HT1080 (cell line): ENCODE data around the gene FOXJ3. TPM values are rescaled to one million over a fixed set of nuclear protein-coding genes. Genes with fewer than 3 reads are reported as not detected.

ENCODE experiments used
- DNase-seq: peaks from one replicate; pipeline ENCODE4 v3.0.0-alpha.2; 2015; ENCODE audit warnings: low read depth
- total RNA-seq: library from RNA; depleted of rRNA; stranded (reverse); fragments of >200 nt; shearing (Covaris generic); gene quantifications from 2 replicates; pipeline ENCODE4 v1.2.3, GENCODE V29; 2014

The FOXJ3 gene
- total RNA-seq, 1 experiment from 2014 or later, result 30.6 TPM

- DNase-seq, result peak; percentile 74
These were observed 590 bp downstream of the FOXJ3 start for GRCh38 chr1:42334240-42335049.

GRCh38 chr1:42333662-42334239, 1.3 kb downstream of the FOXJ3 start:
- no peak for DNase-seq

GRCh38 chr1:42332877-42333276, 2.2 kb downstream of the FOXJ3 start:
- no peak for DNase-seq

- DNase-seq, result no peak
These were observed 4.8 kb downstream of the FOXJ3 start for GRCh38 chr1:42330215-42330614.

- DNase-seq, result no peak
These were observed 6.0 kb downstream of the FOXJ3 start for GRCh38 chr1:42328916-42329496.

- no peak for DNase-seq
These were observed 6.9 kb downstream of the FOXJ3 start for GRCh38 chr1:42328047-42328625.

- no peak for DNase-seq
These were observed 10.0 kb downstream of the FOXJ3 start for GRCh38 chr1:42325014-42325402.

GRCh38 chr1:42324398-42325013, 10.5 kb downstream of the FOXJ3 start:
- no peak for DNase-seq

- no peak for DNase-seq
These were observed 11.5 kb downstream of the FOXJ3 start for GRCh38 chr1:42323551-42323950.

- DNase-seq, result peak; percentile 4
These were observed 12.5 kb downstream of the FOXJ3 start for GRCh38 chr1:42322577-42322976.

- no peak for DNase-seq
These were observed 13.3 kb downstream of the FOXJ3 start for GRCh38 chr1:42321731-42322130.

- no peak for DNase-seq
These were observed 14.3 kb downstream of the FOXJ3 start for GRCh38 chr1:42320708-42321107.

GRCh38 chr1:42319871-42320484, 15.1 kb downstream of the FOXJ3 start:
- no peak for DNase-seq

GRCh38 chr1:42319128-42319851, 15.7 kb downstream of the FOXJ3 start:
- DNase-seq, result peak; percentile 14

- DNase-seq, result no peak
These were observed 16.4 kb downstream of the FOXJ3 start for GRCh38 chr1:42318601-42319000.

- DNase-seq, result no peak
These were observed 17.7 kb downstream of the FOXJ3 start for GRCh38 chr1:42317308-42317707.

GRCh38 chr1:42316292-42316691, 18.7 kb downstream of the FOXJ3 start:
- DNase-seq, result no peak

- no peak for DNase-seq
These were observed 19.5 kb downstream of the FOXJ3 start for GRCh38 chr1:42315500-42315899.

GRCh38 chr1:42313970-42314369, 21.1 kb downstream of the FOXJ3 start:
- no peak for DNase-seq

GRCh38 chr1:42312576-42313212, 22.3 kb downstream of the FOXJ3 start:
- DNase-seq, result no peak
